Right lobe of liver (tissue), 4 donors: ENCODE measurements around the gene NKX3-2.
"Not testable (repeated sequence)": the region's sequence is repeated elsewhere in the genome, so short reads cannot be mapped to it uniquely, and the experiment has no call there.

Source experiments
- CTCF ChIP-seq, 4 donors: fragments of 200-600 bp in 3 of 4; fragments of 450-650 bp in 1 of 4; IDR thresholded peaks; one replicate each; pipeline versions ENCODE4 v1.5.1 to v1.8.0; 2016 to 2022; ENCODE audit warnings: antibody characterized with exemption in 4 of 4, mild to moderate bottlenecking in 2 of 4
- POLR2A ChIP-seq: fragments of 450-650 bp; IDR thresholded peaks from one replicate; pipeline ENCODE4 v1.6.1; 2017; ENCODE audit warnings: antibody characterized with exemption, mild to moderate bottlenecking
- donor health status: DM: no; HTN: no; CAD: no.
- donor health status: DM: no; HTN: no; CAD: no.
- donor health status: DM: no; HTN: yes; CAD: no.

DNA sequence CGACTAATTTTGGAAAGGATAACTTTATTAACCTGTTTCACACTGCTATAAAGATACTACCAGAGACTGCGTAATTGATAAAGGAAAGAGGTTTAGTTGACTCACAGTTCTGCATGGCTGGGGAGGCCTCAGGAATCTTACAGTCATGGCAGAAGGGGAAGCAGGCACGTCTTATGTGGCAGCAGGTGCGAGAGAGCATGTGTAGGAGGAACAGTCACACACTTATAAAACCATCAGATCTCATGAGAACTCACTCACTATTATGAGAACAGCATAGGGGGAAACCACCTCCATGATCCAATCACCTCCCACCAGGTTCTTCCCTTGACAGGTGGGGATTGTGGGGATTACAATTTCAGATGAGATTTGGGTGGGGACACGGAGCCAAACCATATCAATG, 15.8 kb upstream of the NKX3-2 start:
- not testable (repeated sequence) for TF ChIP-seq CTCF (IDR thresholded peaks at IDR 0.05); POLR2A
